SKM-1 treated with dmso at 0.1 percent for 144 hours (cell line): ENCODE measurements around the gene TCEAL1.

Source experiments
- DNase-seq: peaks from one replicate; lab custom pipeline; 2025; ENCODE audit not compliant: unreplicated experiment; lab: John Stamatoyannopoulos, UW

TCEAL1 gene

DNA sequence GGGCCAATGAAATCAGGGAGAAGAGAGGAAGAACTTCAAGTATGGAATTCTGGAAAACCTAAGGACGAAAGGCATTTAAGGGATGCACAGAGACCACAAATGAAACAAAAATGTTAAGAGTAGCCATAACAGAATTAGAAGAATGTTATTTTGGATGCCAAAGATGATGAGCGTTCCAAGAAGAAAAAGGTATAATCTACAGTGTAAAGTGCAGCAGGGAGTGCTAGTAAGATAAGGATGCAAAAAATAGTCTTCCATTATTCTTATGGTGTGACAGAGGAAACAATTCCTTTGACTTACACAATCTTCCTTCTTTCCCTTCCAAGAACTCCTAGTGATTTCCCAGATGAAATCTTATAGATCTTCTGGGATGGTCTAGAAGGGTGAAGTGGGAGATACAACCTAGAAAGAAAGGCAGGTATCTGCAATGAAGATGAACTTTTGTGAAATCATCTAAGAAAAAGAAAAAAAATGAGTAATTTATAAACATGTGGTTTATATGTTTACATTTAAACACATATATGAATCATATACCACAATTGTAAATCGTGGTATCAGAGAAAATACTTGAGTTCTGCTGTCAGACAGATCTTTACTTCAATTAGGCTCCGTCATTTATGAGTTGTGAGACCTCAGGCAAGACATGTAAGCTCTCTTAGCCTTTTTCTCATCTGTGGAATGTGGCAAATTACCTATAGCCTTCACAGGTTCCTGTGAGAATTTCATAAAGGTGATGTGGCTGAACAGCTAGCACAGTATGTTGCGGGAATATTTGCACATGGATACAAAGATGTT lies 49.6 kb downstream of the TCEAL1 start:
- no peak for DNase-seq
